Activated T-helper 2 cell treated with anti-CD3 and anti-CD28 coated beads, Interferon-gamma antibody, Interleukin-2, Interleukin-4, amounts not matched to agents 10 μg/mL and 5 μg/mL and 100 μg/mL, durations not matched to agents 14 hours and 24 hours and 36 hours (primary cell): ENCODE results near the gene TCEAL6. TPM values are rescaled to one million over a fixed set of nuclear protein-coding genes. Genes with fewer than 3 reads are reported as not detected.
"Not testable (repeated sequence)": the region's sequence is repeated elsewhere in the genome, so short reads cannot be mapped to it uniquely, and the experiment has no call there.

Source experiments
- DNase-seq: peaks from one replicate; pipeline ENCODE4 v3.0.0; 2021; ENCODE audit warnings: low spot score
- H3K27ac Mint-ChIP-seq: one replicate; pipeline ENCODE4 v1.8.0; 2021; ENCODE audit warnings: mixed read lengths
- H3K27me3 Mint-ChIP-seq: one replicate; pipeline ENCODE4 v1.8.0; 2021; ENCODE audit warnings: low read depth, mixed read lengths
- H3K36me3 Mint-ChIP-seq: one replicate; pipeline ENCODE4 v1.8.0; 2021; ENCODE audit warnings: low read depth, mixed read lengths
- H3K4me1 Mint-ChIP-seq: one replicate; pipeline ENCODE4 v1.8.0; 2021; ENCODE audit warnings: low read depth, mixed read lengths
- H3K4me3 Mint-ChIP-seq: one replicate; pipeline ENCODE4 v1.8.0; 2021; ENCODE audit warnings: low read depth, mild to moderate bottlenecking, moderate library complexity, mixed read lengths
- H3K9me3 Mint-ChIP-seq: one replicate; pipeline ENCODE4 v1.8.0; 2021; ENCODE audit warnings: mixed read lengths
- intact Hi-C: fragments of 100-400 bp; cut with micrococcal nuclease; formaldehyde crosslinking; loops from one replicate; pipeline ENCODE4 v1.15.1; 2023
- total RNA-seq: library from RNA; stranded (reverse); gene quantifications from 2 replicates; pipeline ENCODE4 v1.2.3, GENCODE V29; 2022

Gene TCEAL6
- total RNA-seq, 1 donor from 2014 or later = not detected

GRCh38 chrX:102125014-102125413, 17.3 kb downstream of the TCEAL6 start:
- H3K9me3 Mint-ChIP-seq, intact Hi-C loops, H3K4me1 Mint-ChIP-seq, DNase-seq, H3K27ac Mint-ChIP-seq, H3K36me3 Mint-ChIP-seq, H3K4me3 Mint-ChIP-seq: not testable (repeated sequence)
- peaks cover 18% of the 10 kb centered on the region for H3K27me3 Mint-ChIP-seq

GRCh38 chrX:102115748-102116147, 26.5 kb downstream of the TCEAL6 start:
- Mint-ChIP-seq H3K4me3 (no peak overlapping the region), H3K36me3 (no peaks in the 10 kb centered on the region), H3K27ac (no peak overlapping the region), H3K9me3 (no peaks in the 10 kb centered on the region), H3K4me1 (no peaks in the 10 kb centered on the region), H3K27me3 (no peaks in the 10 kb centered on the region)
- no peak for DNase-seq
- intact Hi-C loops = no loop called here

- H3K27me3 Mint-ChIP-seq = no peaks in the 10 kb centered on the region
- intact Hi-C loops = no loop called here
- no peak for DNase-seq
- no peak overlapping the region for H3K27ac Mint-ChIP-seq
- no peaks in the 10 kb centered on the region for H3K4me1 Mint-ChIP-seq
- no peak overlapping the region for H3K4me3 Mint-ChIP-seq
- no peaks in the 10 kb centered on the region for H3K9me3 Mint-ChIP-seq
- no peaks in the 10 kb centered on the region for H3K36me3 Mint-ChIP-seq
Observed at GRCh38 chrX:102113367-102113766, 28.9 kb downstream of the TCEAL6 start.

Other genes with a start within 250 kb of the TCEAL6 start
- 1.7 and 2.5 TPM in 2 replicates for gene ZMAT1, start 210.5 kb downstream of the TCEAL6 start, total RNA-seq
- not detected in 2 replicates for gene TCEAL2, start 16.8 kb downstream of the TCEAL6 start, total RNA-seq
- 1.9 and 2.8 TPM in 2 replicates for gene BEX5, start 13.5 kb upstream of the TCEAL6 start, total RNA-seq
- not detected in 2 replicates for gene TCP11X1, start 72.8 kb upstream of the TCEAL6 start, total RNA-seq
- not detected in 2 replicates for gene NXF2, start 104.7 kb upstream of the TCEAL6 start, total RNA-seq